CD14-positive monocyte (primary cell): ENCODE results near the gene KATNBL1. TPM values are rescaled to one million over a fixed set of nuclear protein-coding genes. Genes with fewer than 3 reads are reported as not detected.
A peak's percentile ranks its signal among the peaks of the same experiment; 100 is the strongest.

Source experiments
- DNase-seq, 3 donors: peaks; one replicate each; pipeline ENCODE4 v3.0.0-alpha.2; 2011 to 2022
- H2AFZ ChIP-seq: 2 replicates; pipeline ENCODE4 v1.6.0; 2012; ENCODE audit warnings: mild to moderate bottlenecking, low read depth, low read length, inconsistent platforms; ENCODE audit not compliant: insufficient read depth, poor library complexity, severe bottlenecking
- H3K27ac ChIP-seq, 2 donors: 1 replicate in 1 of 2; 2 replicates in 1 of 2; pipeline ENCODE4 v1.5.1; 2012 to 2013; ENCODE audit warnings: low read length in 2 of 2, control low read depth in 1 of 2, inconsistent platforms in 1 of 2, low read depth in 1 of 2, mild to moderate bottlenecking in 1 of 2
- H3K27me3 ChIP-seq, 2 donors: one replicate each; pipeline versions ENCODE4 v1.6.0 to v1.6.1; 2011 to 2013; ENCODE audit warnings: low read length in 2 of 2; ENCODE audit not compliant: control insufficient read depth in 2 of 2, insufficient read depth in 2 of 2
- H3K36me3 ChIP-seq, 2 donors: replicated peaks in 1 of 2; 1 replicate in 1 of 2; 2 replicates in 1 of 2; pipeline versions ENCODE4 v1.5.1 to v1.6.1; 2012 to 2013; ENCODE audit warnings: low read length in 2 of 2, control low read depth in 1 of 2, inconsistent platforms in 1 of 2, mild to moderate bottlenecking in 1 of 2; ENCODE audit not compliant: insufficient read depth in 2 of 2, control insufficient read depth in 1 of 2
- H3K4me1 ChIP-seq, 2 donors: 1 replicate in 1 of 2; 2 replicates in 1 of 2; pipeline versions ENCODE4 v1.5.1 to v1.6.1; 2012 to 2013; ENCODE audit warnings: low read length in 2 of 2, control low read depth in 1 of 2, inconsistent platforms in 1 of 2, mild to moderate bottlenecking in 1 of 2, moderate library complexity in 1 of 2; ENCODE audit not compliant: insufficient read depth in 2 of 2, control insufficient read depth in 1 of 2
- H3K4me2 ChIP-seq: replicated peaks from 2 replicates; pipeline ENCODE3; 2012; ENCODE audit warnings: low read length, moderate library complexity, mild to moderate bottlenecking; ENCODE audit not compliant: poor library complexity, severe bottlenecking; ENCODE audit errors: extremely low read depth
- H3K4me3 ChIP-seq, 3 experiments: fragments of 200-600 bp in 1 of 3; sonication (generic) in 1 of 3; replicated peaks in 1 of 3; 1 replicate in 2 of 3; 2 replicates in 1 of 3; pipeline ENCODE4 v1.5.1; 2011 to 2013; ENCODE audit warnings: low read length in 3 of 3, mild to moderate bottlenecking in 3 of 3, control low read depth in 2 of 3, low read depth in 2 of 3, inconsistent platforms in 1 of 3, moderate library complexity in 1 of 3
- H3K79me2 ChIP-seq: 2 replicates; pipeline ENCODE4 v1.6.0; 2012; ENCODE audit warnings: mild to moderate bottlenecking, control low read depth, inconsistent platforms, low read length, moderate library complexity; ENCODE audit not compliant: insufficient read depth
- H3K9ac ChIP-seq: 2 replicates; pipeline ENCODE4 v1.6.0; 2017; ENCODE audit warnings: low read length, mild to moderate bottlenecking; ENCODE audit not compliant: insufficient read depth, poor library complexity, severe bottlenecking
- H3K9me3 ChIP-seq, 2 donors: replicated peaks in 1 of 2; 1 replicate in 1 of 2; 2 replicates in 1 of 2; pipeline versions ENCODE4 v1.5.1 to v1.6.1; 2012 to 2013; ENCODE audit warnings: low read length in 2 of 2, control low read depth in 1 of 2; ENCODE audit not compliant: control insufficient read depth in 1 of 2, insufficient read depth in 1 of 2
- H4K20me1 ChIP-seq: 2 replicates; pipeline ENCODE4 v1.6.0; 2012; ENCODE audit warnings: mild to moderate bottlenecking, low read length, control low read depth, moderate library complexity; ENCODE audit not compliant: insufficient read depth
- H3K27ac Mint-ChIP-seq, 7 donors: one replicate each; pipeline ENCODE4 v1.8.0; 2020; ENCODE audit warnings: mild to moderate bottlenecking in 7 of 7, mixed read lengths in 7 of 7, moderate library complexity in 6 of 7, inconsistent platforms in 2 of 7
- H3K27me3 Mint-ChIP-seq, 3 donors: one replicate each; pipeline ENCODE4 v1.8.0; 2021 to 2022; ENCODE audit warnings: low read depth in 3 of 3, mild to moderate bottlenecking in 3 of 3, mixed read lengths in 3 of 3, moderate library complexity in 3 of 3, inconsistent platforms in 1 of 3
- H3K36me3 Mint-ChIP-seq, 2 donors: one replicate each; pipeline ENCODE4 v1.8.0; 2020; ENCODE audit warnings: mixed read lengths in 2 of 2, inconsistent platforms in 1 of 2, mild to moderate bottlenecking in 1 of 2
- H3K4me1 Mint-ChIP-seq: one replicate; pipeline ENCODE4 v1.8.0; 2020; ENCODE audit warnings: mild to moderate bottlenecking, mixed read lengths
- H3K4me3 Mint-ChIP-seq, 2 donors: one replicate each; pipeline ENCODE4 v1.8.0; 2020; ENCODE audit warnings: mild to moderate bottlenecking in 2 of 2, mixed read lengths in 2 of 2, moderate library complexity in 1 of 2
- H3K9me3 Mint-ChIP-seq, 7 donors: one replicate each; pipeline ENCODE4 v1.8.0; 2020 to 2022; ENCODE audit warnings: mixed read lengths in 7 of 7, mild to moderate bottlenecking in 6 of 7, moderate library complexity in 6 of 7, inconsistent platforms in 2 of 7
- CTCF ChIP-seq: fragments of 200-600 bp; IDR thresholded peaks from one replicate; pipeline ENCODE4 v1.8.0; 2022; ENCODE audit warnings: antibody characterized with exemption, mild to moderate bottlenecking
- WGBS: methylation state at CpG from one replicate; pipeline ENCODE4 v1.1.5; 2013; ENCODE audit warnings: missing lambda C conversion rate; ENCODE audit not compliant: insufficient coverage; 5-methylcytosine and 5-hydroxymethylcytosine counted together
- intact Hi-C, 2 donors: fragments of 100-400 bp; cut with micrococcal nuclease; formaldehyde crosslinking; loops; one replicate each; pipeline versions ENCODE4 v1.15.0 to v1.15.1; 2023
- polyA plus RNA-seq, 3 donors: library from polyadenylated mRNA; depleted of rRNA in 1 of 3; unstranded in 2 of 3; stranded (reverse) in 1 of 3; fragments of 300-500 nt in 2 of 3; fragments of >200 nt in 1 of 3; fragmentation: Illumina TruSeq in 2 of 3; gene quantifications; 1 replicate in 2 of 3; 2 replicates in 1 of 3; pipeline ENCODE4 v1.2.3, GENCODE V29; 2012 to 2021

KATNBL1 gene
- polyA plus RNA-seq, 3 donors, result 16.5 to 38.4 (median 37.7) TPM

GRCh38 chr15:34241376-34242330 lies 31.8 kb upstream of the KATNBL1 start:
- Mint-ChIP-seq H3K4me3 (no peak overlapping the region), H3K27me3 (peaks cover 0 to 2% (median 0%) of the 10 kb centered on the region in 3 donors), H3K27ac (no peak overlapping the region), H3K9me3 (no peaks in the 10 kb centered on the region), H3K36me3 (peaks cover 82 to 94% of the 10 kb centered on the region in 2 donors), H3K4me1 (no peaks in the 10 kb centered on the region)
- intact Hi-C loops, result loop anchor here (2.0 to 10.0 kb wide), 3 partner anchors 31 to 123 kb away; partner anchors contain the start of genes LPCAT4 (in 1 of the 2), NOP10 (in 1 of the 2) and NUTM1 (in 1 of the 2)
- no peak overlapping the region for H2AFZ ChIP-seq
- peak; percentile 15 to 53 (median 35) for DNase-seq
- TF ChIP-seq CTCF, result peak; percentile 88
- peaks cover 86 to 94% of the 10 kb centered on the region in 2 donors for H3K36me3 ChIP-seq
- no peak overlapping the region for H3K4me2 ChIP-seq
- no CpG with 5 or more reads among the region's 1 CpG for WGBS
- no peaks in the 10 kb centered on the region for H3K4me1 ChIP-seq
- no peak overlapping the region for H3K9ac ChIP-seq
- H3K27me3 ChIP-seq, result no peaks in the 10 kb centered on the region
- H4K20me1 ChIP-seq, result peaks cover 5% of the 10 kb centered on the region
- H3K4me3 ChIP-seq, result no peak overlapping the region
- H3K79me2 ChIP-seq, result no peaks in the 10 kb centered on the region
- no peaks in the 10 kb centered on the region for H3K9me3 ChIP-seq
- no peak overlapping the region for H3K27ac ChIP-seq

- Histone ChIP-seq H3K27me3 (no peaks in the 10 kb centered on the region), H3K4me2 (no peak overlapping the region), H3K27ac (no peak overlapping the region), H3K9me3 (no peaks in the 10 kb centered on the region), H3K9ac (no peak overlapping the region), H3K36me3 (peaks cover 88 to 94% of the 10 kb centered on the region in 2 donors), H3K4me1 (no peaks in the 10 kb centered on the region), H2AFZ (no peak overlapping the region), H4K20me1 (peaks cover 5% of the 10 kb centered on the region), H3K4me3 (no peak overlapping the region), H3K79me2 (no peaks in the 10 kb centered on the region)
- H3K9me3 Mint-ChIP-seq, result no peaks in the 10 kb centered on the region
- H3K4me3 Mint-ChIP-seq, result no peak overlapping the region
- H3K4me1 Mint-ChIP-seq, result no peaks in the 10 kb centered on the region
- H3K27ac Mint-ChIP-seq, result no peak overlapping the region
- no peak for DNase-seq
- TF ChIP-seq CTCF, result no peak
- intact Hi-C loops, result loop anchor here (5.0 to 10.0 kb wide), 2 partner anchors 102 to 124 kb away; partner anchors contain the start of genes LPCAT4 (in 1 of the 2), NOP10 (in 1 of the 2) and NUTM1 (in 1 of the 2)
- H3K36me3 Mint-ChIP-seq, result peaks cover 86 to 95% of the 10 kb centered on the region in 2 donors
- WGBS, result 100% methylated on average over 3 of the region's 3 CpGs
- peaks cover 0 to 2% (median 0%) of the 10 kb centered on the region in 3 donors for H3K27me3 Mint-ChIP-seq
These were observed 30.6 kb upstream of the KATNBL1 start for GRCh38 chr15:34240537-34240936.
